ENCODE measurements around the gene TXNL4A.

- TF ChIP-seq CTCF (IDR thresholded peaks at IDR 0.05; ENCODE audit: poor library complexity), result no peak
- TF ChIP-seq EZH2 (IDR thresholded peaks at IDR 0.05; ENCODE audit: borderline replicate concordance), result no peak
Observed at GRCh38 chr18:79961527-79962291, 26.7 kb downstream of the TXNL4A start.

All from hepatocyte (in vitro differentiated cells).